ENCODE data around the gene PSMB4. TPM values are rescaled to one million over a fixed set of nuclear protein-coding genes. Genes with fewer than 3 reads are reported as not detected.

PSMB4 gene
- 376 to 425 TPM (median 399 TPM) in 5 replicates for total RNA-seq (2022; extraction: Qiagen RNA extraction; ENCODE audit: low read depth)

GRCh38 chr1:151399324-151400171 is at the start of gene PSMB4:
Gene PSMB4, plus strand, starts transcription at chr1:151399573. Its CDS starts 15 bp downstream, at chr1:151399588.

GRCh38 chr1:151372058-151372934 is 27.1 kb upstream of the PSMB4 start, which contains the start of gene SELENBP1:
Gene SELENBP1, minus strand, starts transcription at chr1:151372705. Its CDS starts 64 bp downstream, at chr1:151372641.

Other genes starting within 250 kb of the PSMB4 start
- not detected in 5 replicates for gene TNFAIP8L2, start 242.9 kb upstream of the PSMB4 start, total RNA-seq (2022; extraction: Qiagen RNA extraction; ENCODE audit: low read depth)
- 5.2 to 7.2 TPM (median 6.5 TPM) in 5 replicates for gene LYSMD1, start 233.7 kb upstream of the PSMB4 start, total RNA-seq (2022; extraction: Qiagen RNA extraction; ENCODE audit: low read depth)
- gene SCNM1, start 233.4 kb upstream of the PSMB4 start, total RNA-seq (2022; extraction: Qiagen RNA extraction; ENCODE audit: low read depth) = 41.8 to 46.9 TPM (median 46.7 TPM) in 5 replicates
- gene TMOD4, start 223.6 kb upstream of the PSMB4 start, total RNA-seq (2022; extraction: Qiagen RNA extraction; ENCODE audit: low read depth) = 0.25 to 0.44 TPM (median 0.33 TPM) in 4 of 5 replicates, not detected in the other
- 44.2 to 71.7 TPM (median 45.2 TPM) in 5 replicates for gene VPS72, start 209.4 kb upstream of the PSMB4 start, total RNA-seq (2022; extraction: Qiagen RNA extraction; ENCODE audit: low read depth)
- gene PIP5K1A, start 201.0 kb upstream of the PSMB4 start, total RNA-seq (2022; extraction: Qiagen RNA extraction; ENCODE audit: low read depth) = 43.6 to 69.2 TPM (median 48.2 TPM) in 5 replicates
- gene PSMD4, start 144.8 kb upstream of the PSMB4 start, total RNA-seq (2022; extraction: Qiagen RNA extraction; ENCODE audit: low read depth) = 173 to 200 TPM (median 195 TPM) in 5 replicates
- 14.3 to 17.0 TPM (median 14.8 TPM) in 5 replicates for gene ZNF687, start 117.3 kb upstream of the PSMB4 start, total RNA-seq (2022; extraction: Qiagen RNA extraction; ENCODE audit: low read depth)
- gene PI4KB, start 72.2 kb upstream of the PSMB4 start, total RNA-seq (2022; extraction: Qiagen RNA extraction; ENCODE audit: low read depth) = 25.1 to 32.4 TPM (median 30.0 TPM) in 5 replicates
- 27.6 to 30.8 TPM (median 29.7 TPM) in 5 replicates for gene RFX5, start 52.3 kb upstream of the PSMB4 start, total RNA-seq (2022; extraction: Qiagen RNA extraction; ENCODE audit: low read depth)
- gene SELENBP1, start 26.9 kb upstream of the PSMB4 start, total RNA-seq (2022; extraction: Qiagen RNA extraction; ENCODE audit: low read depth) = 5.8 to 6.2 TPM (median 5.8 TPM) in 5 replicates
- gene POGZ, start 59.9 kb downstream of the PSMB4 start, total RNA-seq (2022; extraction: Qiagen RNA extraction; ENCODE audit: low read depth) = 21.4 to 24.5 TPM (median 22.2 TPM) in 5 replicates
- gene CGN, start 111.8 kb downstream of the PSMB4 start, total RNA-seq (2022; extraction: Qiagen RNA extraction; ENCODE audit: low read depth) = 1.2 to 1.5 TPM (median 1.3 TPM) in 5 replicates
- gene TUFT1, start 140.7 kb downstream of the PSMB4 start, total RNA-seq (2022; extraction: Qiagen RNA extraction; ENCODE audit: low read depth) = 14.5 to 18.0 TPM (median 15.5 TPM) in 5 replicates
- gene SNX27, start 212.5 kb downstream of the PSMB4 start, total RNA-seq (2022; extraction: Qiagen RNA extraction; ENCODE audit: low read depth) = 8.6 to 10.3 TPM (median 9.5 TPM) in 5 replicates

Measured in A549 treated with DMSO at 1 μM for 4 hours (cell line).